H4 (cell line): ENCODE measurements around the gene MAST4. TPM values are rescaled to one million over a fixed set of nuclear protein-coding genes. Genes with fewer than 3 reads are reported as not detected.

Experiments used
- DNase-seq: peaks from one replicate; pipeline ENCODE4 v3.0.0-alpha.2; 2015; ENCODE audit warnings: low spot score
- total RNA-seq: library from RNA; depleted of rRNA; stranded (reverse); fragments of >200 nt; shearing (Covaris generic); gene quantifications from 2 replicates; pipeline ENCODE4 v1.2.3, GENCODE V29; 2014

The MAST4 gene
- total RNA-seq, 1 experiment from 2014 or later = 0.75 TPM

DNA sequence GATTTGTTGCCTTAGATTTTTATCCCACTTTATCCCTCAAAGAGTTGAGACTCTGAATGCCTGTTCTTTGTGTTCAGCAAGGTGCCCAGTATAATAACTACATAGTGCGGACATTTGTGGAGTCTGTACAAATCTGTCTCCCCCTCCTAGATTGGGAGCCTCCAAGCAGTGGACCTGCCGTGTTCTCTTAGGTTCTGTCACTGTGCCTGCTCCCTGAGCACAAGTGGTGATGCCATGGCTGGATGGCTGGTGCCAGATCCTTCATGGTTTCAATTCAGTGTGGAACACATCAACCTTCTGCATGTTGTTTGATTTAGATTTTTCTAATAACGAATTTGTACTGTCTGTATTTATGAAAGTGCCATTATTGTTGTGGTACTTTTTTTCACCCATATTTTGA is 307.5 kb downstream of the MAST4 start:
- DNase-seq = no peak

- no peak for DNase-seq
Observed at GRCh38 chr5:66904189-66904588, 308.0 kb downstream of the MAST4 start.

DNA sequence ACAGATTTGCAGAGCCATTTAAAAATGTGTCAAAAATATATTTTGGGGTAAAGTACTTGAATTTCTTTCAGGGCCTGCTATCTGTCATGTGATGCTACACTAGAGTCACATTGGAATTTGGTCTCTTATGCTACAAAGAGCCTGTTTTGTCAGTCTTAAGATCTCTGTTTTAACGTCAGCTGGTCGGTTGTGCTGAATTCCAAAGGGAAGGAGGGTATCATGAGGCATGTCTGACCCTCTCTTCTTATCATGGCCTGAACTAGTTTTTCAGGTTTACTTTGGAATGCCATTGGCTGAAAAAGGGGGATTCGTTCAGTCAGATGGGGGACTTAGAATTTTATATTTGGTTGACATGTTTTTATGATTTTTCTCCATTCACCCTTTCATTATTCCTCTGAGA is 309.8 kb downstream of the MAST4 start:
- DNase-seq = no peak

DNA sequence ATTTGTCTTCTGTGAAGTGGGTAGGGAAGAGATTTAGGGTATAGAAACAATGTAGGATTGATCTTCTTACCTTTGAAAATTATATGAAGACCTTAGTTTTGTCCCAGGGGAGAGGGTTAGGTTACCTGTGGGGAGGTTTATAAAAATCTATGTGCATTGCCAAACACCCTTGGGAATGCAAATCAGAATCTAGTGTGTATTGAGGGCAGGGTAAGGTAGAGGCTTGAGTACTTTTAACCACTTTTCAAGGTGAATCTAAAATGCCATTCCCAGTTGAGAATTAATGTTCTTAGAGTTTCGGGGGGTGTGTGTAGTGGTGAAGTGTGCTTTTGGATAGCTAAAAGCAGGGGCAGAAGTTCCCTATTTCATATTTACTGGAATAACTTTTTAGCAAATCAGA is 312.0 kb downstream of the MAST4 start:
- DNase-seq = no peak

DNA sequence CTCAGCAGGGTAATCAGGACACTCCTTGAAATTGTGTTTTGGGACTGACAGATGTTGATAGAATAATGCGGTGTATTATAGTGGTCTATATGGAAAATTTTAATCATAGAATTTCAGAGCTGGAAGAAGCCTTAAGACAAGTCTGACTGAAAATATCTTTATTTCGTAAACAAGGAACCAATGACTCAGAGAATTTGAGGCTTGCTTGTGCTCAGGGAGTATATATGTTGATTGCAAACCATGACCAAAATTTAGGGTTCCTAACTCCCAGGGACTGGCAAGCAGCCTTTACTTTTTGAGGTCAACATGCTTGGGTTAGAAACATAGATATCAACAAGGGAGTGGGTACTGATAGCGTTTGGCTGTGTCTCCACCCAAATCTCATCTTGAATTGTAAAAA is 313.2 kb downstream of the MAST4 start:
- no peak for DNase-seq

DNA sequence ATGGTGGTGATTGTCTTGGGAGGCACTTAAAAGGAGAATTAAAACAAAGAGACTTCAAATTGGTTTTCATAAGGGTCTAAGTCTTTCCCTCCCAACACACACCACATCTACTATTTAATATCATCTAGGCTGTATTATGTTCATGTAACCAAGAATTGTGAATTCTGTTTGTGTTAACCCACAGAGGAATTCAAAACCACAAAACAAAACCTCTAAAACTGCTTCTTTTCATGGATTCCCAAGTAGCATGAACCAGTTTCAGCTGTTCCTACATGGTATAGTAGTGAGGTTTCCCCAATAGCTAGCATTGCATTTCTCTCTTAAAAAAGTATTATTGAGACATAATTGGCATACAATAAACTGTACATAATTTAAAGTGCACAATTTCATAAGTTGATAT is 316.6 kb downstream of the MAST4 start:
- no peak for DNase-seq

GRCh38 chr5:66915531-66915930 is 319.3 kb downstream of the MAST4 start:
- DNase-seq = no peak

- DNase-seq = no peak
Observed at GRCh38 chr5:66922881-66923280, 326.7 kb downstream of the MAST4 start.

DNA sequence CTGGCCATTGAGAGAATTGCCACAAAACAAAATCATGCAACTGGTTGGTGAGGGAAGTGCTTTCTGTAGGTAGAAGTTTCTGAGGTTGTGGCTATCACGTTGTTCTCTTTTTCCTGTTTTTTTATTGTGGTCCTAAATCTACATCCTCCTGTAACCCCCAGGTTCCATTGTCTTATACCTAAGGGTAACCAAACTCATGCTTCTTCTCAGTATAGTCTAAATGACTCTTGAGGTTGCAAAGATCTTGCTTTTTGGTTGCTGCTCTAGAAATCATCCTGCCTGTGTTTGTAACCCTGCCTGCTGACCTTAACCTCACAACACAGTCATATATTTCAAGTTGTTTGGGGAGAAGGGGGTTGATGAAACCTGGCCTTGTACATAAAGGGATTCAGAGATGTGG is 327.3 kb downstream of the MAST4 start:
- no peak for DNase-seq

DNA sequence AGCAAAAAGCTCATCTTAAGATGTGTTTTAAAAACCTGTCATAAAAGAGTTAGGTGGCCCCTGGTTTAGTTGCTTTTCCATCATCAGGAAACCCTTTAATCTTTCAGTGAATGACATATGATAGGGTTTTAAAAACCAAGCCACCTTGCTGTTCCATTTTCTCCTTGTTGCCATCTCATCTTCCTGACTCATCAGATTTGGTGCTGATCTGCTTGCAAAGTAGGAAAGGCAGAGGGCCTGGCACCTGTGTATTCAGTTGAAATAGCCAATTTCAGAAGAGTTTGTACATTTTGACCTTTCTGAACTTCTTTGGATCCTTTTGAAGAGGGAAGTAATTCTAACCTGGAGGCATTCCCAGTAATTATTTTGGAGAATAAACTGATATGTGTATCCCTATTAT is 327.7 kb downstream of the MAST4 start:
- no peak for DNase-seq

GRCh38 chr5:66927140-66927539 is 330.9 kb downstream of the MAST4 start:
- DNase-seq = no peak

DNA sequence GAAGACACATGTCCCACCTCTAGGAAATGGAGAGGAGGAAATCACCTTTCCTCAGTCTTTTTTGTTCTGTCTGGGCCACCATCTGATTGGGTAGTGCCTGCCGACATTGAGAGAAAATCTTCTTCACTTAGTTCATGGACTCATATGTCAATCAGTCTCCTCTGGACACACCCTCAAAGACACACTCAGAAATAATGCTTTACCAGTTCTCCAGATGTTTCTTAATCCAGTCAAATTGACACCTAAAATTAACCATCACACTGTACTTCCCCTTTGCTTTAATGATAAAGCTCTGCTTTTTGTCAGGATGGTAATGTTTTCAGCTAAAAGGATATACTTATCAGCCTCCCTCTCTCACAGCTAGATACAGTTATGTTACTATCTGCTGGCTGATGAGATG is 333.1 kb downstream of the MAST4 start:
- DNase-seq = no peak

DNA sequence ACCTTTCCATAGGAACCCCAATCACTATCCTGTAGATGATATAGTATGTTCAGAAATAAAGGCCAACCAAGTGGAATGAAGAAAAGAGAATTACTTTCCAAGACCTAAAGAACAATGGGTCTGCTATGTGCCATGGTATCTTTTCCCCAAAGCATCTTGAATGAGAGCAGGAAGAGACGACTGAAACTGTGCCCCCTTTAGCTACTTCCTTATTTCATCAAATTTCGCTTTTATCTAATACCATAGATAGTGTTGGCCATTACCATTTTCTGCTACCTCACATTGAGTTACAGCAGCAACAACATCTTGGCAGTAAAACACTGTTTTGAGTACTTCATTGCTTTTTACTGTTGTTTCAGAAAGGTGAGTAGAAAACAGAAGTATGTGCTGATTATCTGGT is 333.8 kb downstream of the MAST4 start:
- no peak for DNase-seq

DNA sequence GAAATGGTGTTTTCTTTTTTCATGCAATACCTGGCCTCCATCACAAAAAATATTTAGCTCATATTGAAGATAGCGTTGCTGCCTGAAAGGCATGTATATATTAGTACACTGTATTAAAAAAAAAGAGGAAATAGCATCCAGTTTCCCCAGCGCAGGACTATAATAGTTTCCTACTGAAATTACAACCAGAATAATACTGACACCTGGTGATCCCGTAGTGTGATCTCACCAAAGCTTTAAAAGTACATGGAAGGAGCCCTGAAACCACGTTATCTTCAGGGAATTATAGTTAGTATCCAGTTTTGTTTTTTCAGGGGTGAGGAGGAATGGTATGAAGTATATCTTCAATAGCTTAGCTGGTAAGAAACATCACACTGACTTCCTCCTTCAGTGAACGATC is 335.5 kb downstream of the MAST4 start:
- no peak for DNase-seq

DNA sequence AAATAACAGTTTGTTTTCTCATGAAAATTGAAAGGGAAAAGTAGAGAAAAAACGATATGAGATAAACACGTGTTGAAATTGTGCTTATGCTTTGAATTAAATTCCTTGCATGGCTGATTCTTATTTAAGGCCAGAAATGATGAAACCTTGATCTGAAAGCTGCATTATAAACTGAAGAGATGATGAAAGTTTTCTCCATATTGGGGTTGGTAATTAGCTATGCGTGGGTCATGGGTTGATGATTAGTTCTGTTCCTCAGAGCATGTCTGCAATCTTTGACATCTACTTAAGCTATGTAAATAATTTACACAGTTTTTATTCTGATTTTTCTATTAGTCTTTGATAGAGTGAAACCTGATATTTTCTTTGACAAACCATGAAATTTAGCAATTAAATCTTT is 336.3 kb downstream of the MAST4 start:
- DNase-seq = no peak

DNA sequence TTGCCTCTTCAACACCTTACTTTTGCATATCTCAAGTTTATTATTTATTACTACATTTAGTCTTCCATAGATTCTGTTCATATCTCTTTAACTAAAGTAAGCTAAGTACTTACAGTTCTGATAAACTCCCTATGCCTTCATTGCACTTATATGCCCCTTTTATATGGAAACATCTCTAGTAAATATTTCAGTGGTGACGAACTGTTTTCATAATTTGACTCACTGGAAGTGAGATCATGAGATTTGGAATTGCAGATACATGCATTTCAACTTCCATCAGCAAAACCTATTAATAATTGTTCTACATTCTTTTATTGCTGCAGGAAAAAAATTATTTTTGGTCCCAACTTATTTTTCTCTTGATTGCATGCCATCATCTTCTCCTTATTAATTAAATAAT is 336.9 kb downstream of the MAST4 start:
- DNase-seq = no peak

DNA sequence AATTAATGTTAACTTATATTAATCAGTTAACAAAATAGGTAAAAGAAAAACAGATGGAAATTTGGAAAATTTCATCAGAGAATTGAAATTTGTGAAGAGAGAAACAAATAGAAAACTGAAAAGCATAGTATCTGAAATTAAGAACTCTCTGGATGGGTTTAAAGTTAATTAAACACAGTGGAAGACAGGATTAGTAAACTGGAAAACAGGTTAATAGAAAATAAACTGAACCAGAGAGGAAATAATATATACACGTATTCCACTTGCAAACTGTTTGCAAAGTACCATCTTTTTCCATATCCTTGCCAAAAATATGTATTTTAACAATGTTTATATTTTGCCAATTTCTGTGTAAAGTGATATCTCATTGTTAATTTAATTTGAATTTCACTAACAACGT is 342.9 kb downstream of the MAST4 start:
- no peak for DNase-seq

DNA sequence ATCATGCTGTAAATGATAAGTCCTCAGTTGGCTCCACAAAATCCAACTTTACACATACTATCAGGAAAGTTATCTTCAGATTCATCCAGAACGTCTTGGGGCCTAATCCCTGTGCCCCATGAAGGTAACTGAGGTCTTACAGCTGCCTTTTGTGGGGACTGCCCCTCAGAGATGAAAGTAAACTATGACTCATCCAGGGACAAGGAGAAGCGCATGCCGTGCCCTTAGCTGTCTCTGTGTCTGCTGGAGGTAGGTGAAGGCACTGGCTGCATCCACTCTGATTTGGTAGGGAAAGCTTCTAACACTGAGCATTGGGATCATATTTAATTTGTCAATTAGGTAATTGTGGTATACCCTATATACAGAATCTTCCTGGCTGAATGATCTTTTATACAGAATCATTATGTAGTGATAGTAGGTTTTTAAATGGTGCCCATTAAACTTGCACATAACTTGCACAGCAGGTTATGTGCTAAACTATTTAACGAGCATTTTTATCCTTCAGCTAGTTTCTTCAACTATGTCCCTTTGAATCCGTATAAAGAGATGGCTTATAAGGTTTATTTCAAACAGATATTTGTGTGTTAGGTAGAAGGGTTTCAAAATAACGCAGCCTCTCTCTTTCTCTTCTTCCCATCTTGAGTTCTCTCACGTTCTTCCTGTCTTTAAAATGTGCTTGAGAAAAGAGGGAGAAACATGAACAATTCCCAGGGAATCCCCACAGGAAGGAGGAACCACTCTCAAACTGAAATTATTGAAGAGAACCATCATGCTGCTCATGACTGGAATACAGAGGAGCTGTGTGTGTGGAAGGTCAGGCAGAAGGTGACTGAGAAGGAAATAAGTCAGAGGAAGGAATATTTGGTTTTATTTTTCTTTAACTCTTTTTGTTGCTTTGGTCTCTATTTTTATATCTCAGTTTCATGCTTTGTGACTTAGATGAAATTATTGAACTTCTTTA is 349.5 kb downstream of the MAST4 start:
- no peak for DNase-seq

DNA sequence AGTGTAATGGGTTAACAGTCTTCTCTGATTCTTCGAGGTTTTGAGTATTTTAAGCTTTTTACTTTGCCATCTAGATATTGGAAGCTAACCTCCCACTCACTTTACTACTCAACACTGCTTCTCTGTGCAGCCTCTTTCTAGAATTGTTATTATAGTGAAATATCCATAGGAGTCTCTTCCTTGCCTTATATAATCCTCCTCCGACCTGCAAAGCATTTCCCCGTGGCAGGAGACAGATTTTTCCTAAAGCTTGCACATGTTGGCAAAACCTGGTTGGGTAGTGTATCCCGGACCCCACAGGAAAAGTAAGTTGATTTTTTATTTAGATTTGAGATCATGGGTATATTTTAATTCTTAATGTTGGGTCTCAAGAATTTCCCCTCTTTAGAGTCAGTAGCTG is 351.3 kb downstream of the MAST4 start:
- DNase-seq = no peak

- DNase-seq = no peak
Observed at GRCh38 chr5:66949066-66949465, 352.9 kb downstream of the MAST4 start.

- DNase-seq = no peak
Observed at GRCh38 chr5:66952153-66952552, 356.0 kb downstream of the MAST4 start.

DNA sequence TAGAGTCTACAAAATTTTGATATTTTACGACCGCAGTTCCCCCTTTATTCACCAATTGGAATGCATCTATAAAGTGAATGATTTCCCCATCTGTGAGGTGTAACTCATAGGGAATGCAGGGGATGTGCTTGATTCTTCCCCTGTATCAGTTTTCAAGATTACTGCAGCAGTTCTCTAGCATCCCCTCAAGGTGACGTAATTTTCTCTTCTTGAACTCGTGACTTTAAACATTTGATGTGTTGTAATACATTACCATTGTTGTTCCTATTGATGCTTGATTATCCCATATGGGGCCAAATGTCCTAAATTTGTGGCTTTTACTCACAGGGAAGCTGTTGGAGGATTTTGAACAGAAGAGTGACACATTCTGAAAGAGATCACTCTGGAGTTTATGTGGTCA is 360.2 kb downstream of the MAST4 start:
- no peak for DNase-seq

DNA sequence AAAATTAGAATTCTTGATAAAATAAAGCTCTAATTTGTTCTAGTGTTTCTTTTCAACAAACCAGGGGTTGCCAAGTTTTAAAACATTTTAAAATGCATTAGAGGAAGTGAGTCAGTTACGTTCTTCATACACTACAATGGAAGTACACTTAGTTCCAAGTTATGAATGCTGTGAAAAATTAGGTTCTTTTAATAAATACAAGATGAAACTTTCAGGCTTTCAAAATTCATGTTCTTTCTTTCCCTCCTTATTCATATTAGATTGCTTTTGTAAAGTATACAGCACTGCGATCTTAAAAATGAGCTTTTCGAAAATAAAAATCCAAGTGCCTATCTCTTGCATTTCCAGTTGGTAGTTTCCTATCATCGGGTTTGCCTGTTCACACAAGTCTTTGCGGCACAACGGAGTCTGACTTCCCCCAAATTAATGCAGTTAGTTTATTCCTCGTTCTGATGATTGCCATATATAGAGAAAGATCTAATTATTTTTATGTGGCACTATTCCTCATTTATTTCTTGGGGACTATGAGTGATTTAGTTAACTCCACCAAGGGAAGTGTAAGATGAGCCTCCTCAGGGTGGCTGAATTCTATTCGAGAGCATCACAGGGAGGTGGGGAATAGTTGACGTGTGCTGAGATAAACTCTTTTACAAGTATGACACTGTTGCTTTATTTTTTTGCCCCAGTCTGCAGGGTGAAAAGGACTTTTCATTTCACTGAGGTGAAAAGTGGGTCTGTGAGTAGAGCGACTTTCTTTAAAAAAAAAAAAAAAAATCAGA is 362.2 kb downstream of the MAST4 start:
- DNase-seq = no peak
